ENCODE results near the gene ERRFI1.

Gene ERRFI1

GRCh38 chr1:8028571-8028910 is 2.4 kb upstream of the ERRFI1 start:
- no peak for DNase-seq
- Histone ChIP-seq H3K27ac (ENCODE audit: low read length) (no peak overlapping the region), H3K79me2 (ENCODE audit: low read length) (no peaks in the 10 kb centered on the region), H3K9ac (ENCODE audit: low read length) (no peak overlapping the region), H3F3A (ENCODE audit: insufficient read depth, low read length) (no peaks in the 10 kb centered on the region), H3K4me1 (ENCODE audit: low read length) (no peaks in the 10 kb centered on the region), H3K4me3 (ENCODE audit: low read length) (no peak overlapping the region), H3K9me3 (replicated peaks; ENCODE audit: insufficient read depth, low read length) (no peaks in the 10 kb centered on the region), H3K27me3 (replicated peaks; ENCODE audit: insufficient read depth, low read length) (peaks cover 20% of the 10 kb centered on the region), H2AFZ (ENCODE audit: low read length) (no peak overlapping the region), H3K36me3 (replicated peaks; ENCODE audit: insufficient read depth, low read length) (no peaks in the 10 kb centered on the region), H3K4me2 (ENCODE audit: low read depth, low read length) (no peak overlapping the region), H4K20me1 (ENCODE audit: insufficient read depth, low read length) (no peaks in the 10 kb centered on the region), H3K9me2 (replicated peaks; ENCODE audit: insufficient read depth, low read length) (no peaks in the 10 kb centered on the region)
- TF ChIP-seq EZH2phosphoT487 (IDR thresholded peaks at IDR 0.05; ENCODE audit: low read length) = no peak
- no peak for TF ChIP-seq CTCF (IDR thresholded peaks at IDR 0.05; ENCODE audit: low read length)
- TF ChIP-seq EZH2 (optimal IDR thresholded peaks at IDR 0.05; ENCODE audit: low read depth, low read length) = no peak

GRCh38 chr1:8027748-8028570 is 1.9 kb upstream of the ERRFI1 start:
- Histone ChIP-seq H3K9ac (ENCODE audit: low read length) (no peak overlapping the region), H3K4me3 (ENCODE audit: low read length) (no peak overlapping the region), H3K27me3 (replicated peaks; ENCODE audit: insufficient read depth, low read length) (peaks cover 20% of the 10 kb centered on the region), H3K27ac (ENCODE audit: low read length) (no peak overlapping the region), H3K36me3 (replicated peaks; ENCODE audit: insufficient read depth, low read length) (no peaks in the 10 kb centered on the region), H3F3A (ENCODE audit: insufficient read depth, low read length) (no peaks in the 10 kb centered on the region), H4K20me1 (ENCODE audit: insufficient read depth, low read length) (no peaks in the 10 kb centered on the region), H3K4me2 (ENCODE audit: low read depth, low read length) (no peak overlapping the region), H3K9me2 (replicated peaks; ENCODE audit: insufficient read depth, low read length) (no peaks in the 10 kb centered on the region), H3K79me2 (ENCODE audit: low read length) (no peaks in the 10 kb centered on the region), H2AFZ (ENCODE audit: low read length) (no peak overlapping the region), H3K4me1 (ENCODE audit: low read length) (no peaks in the 10 kb centered on the region), H3K9me3 (replicated peaks; ENCODE audit: insufficient read depth, low read length) (no peaks in the 10 kb centered on the region)
- TF ChIP-seq EZH2phosphoT487 (IDR thresholded peaks at IDR 0.05; ENCODE audit: low read length) = no peak
- no peak for TF ChIP-seq EZH2 (optimal IDR thresholded peaks at IDR 0.05; ENCODE audit: low read depth, low read length)
- no peak for TF ChIP-seq CTCF (IDR thresholded peaks at IDR 0.05; ENCODE audit: low read length)
- DNase-seq = no peak

GRCh38 chr1:8026976-8027747 is 1.1 kb upstream of the ERRFI1 start:
- H3F3A ChIP-seq (ENCODE audit: insufficient read depth, low read length) = no peaks in the 10 kb centered on the region
- H3K4me1 ChIP-seq (ENCODE audit: low read length) = no peaks in the 10 kb centered on the region
- H3K9me2 ChIP-seq (replicated peaks; ENCODE audit: insufficient read depth, low read length) = no peaks in the 10 kb centered on the region
- H3K27me3 ChIP-seq (replicated peaks; ENCODE audit: insufficient read depth, low read length) = peaks cover 20% of the 10 kb centered on the region
- no peaks in the 10 kb centered on the region for H3K79me2 ChIP-seq (ENCODE audit: low read length)
- TF ChIP-seq CTCF (IDR thresholded peaks at IDR 0.05; ENCODE audit: low read length) = no peak
- TF ChIP-seq EZH2 (optimal IDR thresholded peaks at IDR 0.05; ENCODE audit: low read depth, low read length) = no peak
- TF ChIP-seq EZH2phosphoT487 (IDR thresholded peaks at IDR 0.05; ENCODE audit: low read length) = no peak
- H4K20me1 ChIP-seq (ENCODE audit: insufficient read depth, low read length) = no peaks in the 10 kb centered on the region
- H3K9me3 ChIP-seq (replicated peaks; ENCODE audit: insufficient read depth, low read length) = no peaks in the 10 kb centered on the region
- H3K4me2 ChIP-seq (ENCODE audit: low read depth, low read length) = no peak overlapping the region
- no peak overlapping the region for H3K4me3 ChIP-seq (ENCODE audit: low read length)
- H3K36me3 ChIP-seq (replicated peaks; ENCODE audit: insufficient read depth, low read length) = no peaks in the 10 kb centered on the region
- no peak for DNase-seq
- no peak overlapping the region for H3K9ac ChIP-seq (ENCODE audit: low read length)
- H3K27ac ChIP-seq (ENCODE audit: low read length) = no peak overlapping the region
- no peak overlapping the region for H2AFZ ChIP-seq (ENCODE audit: low read length)

Data from MM.1S (cell line).